H1 (cell line): ENCODE measurements around the gene ADGRL3.

Experiments
- ASH2L ChIP-seq: fragments of 200-600, 300-600 bp; sonication (generic); IDR thresholded peaks from one replicate; pipeline ENCODE4 v1.7.1; 2017; ENCODE audit warnings: low read length
- BRCA1 ChIP-seq: IDR thresholded peaks from 2 replicates; pipeline ENCODE4 v1.6.1; 2012; ENCODE audit warnings: low read depth, low read length, improper control_type of control experiment
- CTCF ChIP-seq, 3 experiments: IDR thresholded peaks; 1 replicate in 2 of 3; 2 replicates in 1 of 3; pipeline versions ENCODE4 v1.5.1 to v1.6.1; 2011; ENCODE audit warnings: low read length in 3 of 3, mild to moderate bottlenecking in 3 of 3, inconsistent platforms in 2 of 3, low read depth in 1 of 3, moderate library complexity in 1 of 3; ENCODE audit not compliant: insufficient read depth in 1 of 3; ENCODE audit errors: control extremely low read depth in 1 of 3
- GTF2F1 ChIP-seq: IDR thresholded peaks from 2 replicates; pipeline ENCODE4 v1.6.1; 2012; ENCODE audit warnings: low read depth, low read length, improper control_type of control experiment, borderline replicate concordance
- PHF8 ChIP-seq: fragments of 200-600 bp; sonication (generic); conservative IDR thresholded peaks from 2 replicates; pipeline ENCODE4 v1.7.1; 2012; ENCODE audit warnings: low read depth, mild to moderate bottlenecking, inconsistent platforms, low read length, moderate library complexity
- POLR2AphosphoS5 ChIP-seq: IDR thresholded peaks from 2 replicates; pipeline ENCODE4 v1.6.1; 2011; ENCODE audit warnings: low read depth, low read length
- RFX5 ChIP-seq: IDR thresholded peaks from 2 replicates; pipeline ENCODE4 v1.6.1; 2011; ENCODE audit warnings: low read depth, low read length, improper control_type of control experiment, borderline replicate concordance
- RNF2 ChIP-seq: fragments of 200-900, 300-1000 bp; sonication (generic); IDR thresholded peaks from 2 replicates; pipeline ENCODE4 v1.7.1; 2016; ENCODE audit warnings: borderline replicate concordance, low read depth, mild to moderate bottlenecking, antibody characterized with exemption, low read length; ENCODE audit not compliant: poor library complexity, severe bottlenecking; ENCODE audit errors: missing control alignments
- SP1 ChIP-seq: IDR thresholded peaks from 2 replicates; pipeline ENCODE4 v1.6.1; 2011; ENCODE audit warnings: low read depth, low read length
- SP2 ChIP-seq: IDR thresholded peaks from 2 replicates; pipeline ENCODE4 v1.6.1; 2012; ENCODE audit warnings: mild to moderate bottlenecking, low read length, inconsistent platforms

GRCh38 chr4:61248705-61249104, 48.6 kb downstream of the ADGRL3 start:
- TF ChIP-seq PHF8, result no peak
- no peak for TF ChIP-seq SP2
- no peak for TF ChIP-seq SP1
- no peak for TF ChIP-seq ASH2L
- no peak for TF ChIP-seq CTCF (IDR thresholded peaks at IDR 0.05; ENCODE audit: control extremely low read depth in 1 of 3, insufficient read depth in 1 of 3, low read depth in 1 of 3, low read length in 3 of 3)
- no peak for TF ChIP-seq POLR2AphosphoS5
- TF ChIP-seq RNF2, result no peak
- no peak for TF ChIP-seq GTF2F1
- no peak for TF ChIP-seq RFX5
- TF ChIP-seq BRCA1, result no peak
